HG03342 (cell line): Measurements from ENCODE around the gene ZP3.
"Not testable (repeated sequence)": the region's sequence is repeated elsewhere in the genome, so short reads cannot be mapped to it uniquely, and the experiment has no call there.

Experiments
- ATAC-seq: cut with Tn5 transposase; IDR thresholded peaks from one replicate; pipeline ENCODE4 v1.9.1; 2021; ENCODE audit warnings: mild to moderate bottlenecking, moderate library complexity; ENCODE audit not compliant: unreplicated experiment

ZP3 gene

GRCh38 chr7:76480403-76481253, 55.9 kb downstream of the ZP3 start:
- not testable (repeated sequence) for ATAC-seq

GRCh38 chr7:76482660-76483059, 57.9 kb downstream of the ZP3 start:
- ATAC-seq, result not testable (repeated sequence)

- not testable (repeated sequence) for ATAC-seq
These were observed 58.3 kb downstream of the ZP3 start for GRCh38 chr7:76483081-76483480.

GRCh38 chr7:76484456-76484855, 59.7 kb downstream of the ZP3 start:
- not testable (repeated sequence) for ATAC-seq

- peak; percentile 5 for ATAC-seq
These were observed 61.3 kb downstream of the ZP3 start for GRCh38 chr7:76485822-76486610.

GRCh38 chr7:76486618-76487017, 61.9 kb downstream of the ZP3 start:
- peak; percentile 98 for ATAC-seq

GRCh38 chr7:76487969-76488368, 63.2 kb downstream of the ZP3 start:
- ATAC-seq, result not testable (repeated sequence)
